SK-N-MC (cell line): ENCODE measurements around the gene PDSS2.

Source experiments
- EZH2 ChIP-seq: fragments of 200-600 bp; sonication (generic); IDR thresholded peaks from one replicate; pipeline ENCODE4 v1.6.1; 2017; ENCODE audit warnings: antibody characterized with exemption
- POLR2AphosphoS5 ChIP-seq: IDR thresholded peaks from 2 replicates; pipeline ENCODE4 v1.6.1; 2012; ENCODE audit warnings: mild to moderate bottlenecking, low read depth, low read length, borderline replicate concordance

DNA sequence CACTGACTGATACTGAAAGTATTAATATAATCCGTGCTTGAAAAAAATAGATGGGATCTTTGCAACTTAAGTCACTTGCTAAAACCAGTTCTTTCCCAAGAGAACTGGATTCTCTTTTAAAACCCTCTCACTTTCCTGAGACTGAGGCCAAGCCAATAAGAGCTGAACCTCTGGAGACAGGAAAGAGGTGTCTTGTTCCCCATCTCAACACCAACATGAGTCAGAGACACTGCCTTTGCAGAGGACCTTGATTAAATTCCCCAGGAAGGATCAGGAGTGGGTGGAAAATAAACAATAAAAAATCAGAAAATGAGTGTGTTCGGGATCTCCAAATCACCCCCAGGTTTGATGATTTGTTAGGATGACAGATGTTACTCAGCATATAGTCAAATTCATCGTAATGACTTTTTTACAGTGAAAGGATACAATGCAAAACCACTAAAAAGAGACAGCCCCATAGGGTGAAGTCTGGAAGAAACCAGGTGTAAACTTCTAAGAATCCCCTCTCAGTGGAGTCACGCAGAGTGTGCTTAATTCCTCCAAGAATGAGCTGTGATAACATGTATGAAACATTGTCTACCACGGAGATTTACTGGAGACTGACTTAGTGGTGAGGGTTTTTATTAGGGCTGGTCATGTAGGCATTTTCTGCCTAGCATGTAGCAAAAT lies 221.2 kb downstream of the PDSS2 start:
- TF ChIP-seq POLR2AphosphoS5 (no peak), EZH2 (no peak)
